Body of pancreas (tissue), 4 donors: ENCODE measurements around the gene ZNF546.

Source experiments
- POLR2A ChIP-seq, 3 donors: fragments of 450-650 bp; IDR thresholded peaks; one replicate each; pipeline ENCODE4 v1.6.1; 2016; ENCODE audit warnings: antibody characterized with exemption in 3 of 3, mild to moderate bottlenecking in 2 of 3
- TF ChIP-seq, protein P1 (sequence below), 7 experiments: fragments of 450-650 bp in 4 of 7; fragments of 200-600 bp in 3 of 7; sonication (generic) in 3 of 7; IDR thresholded peaks; one replicate each; pipeline ENCODE4 v1.5.1; 2016 to 2019; ENCODE audit warnings: antibody characterized with exemption in 7 of 7

DNA sequence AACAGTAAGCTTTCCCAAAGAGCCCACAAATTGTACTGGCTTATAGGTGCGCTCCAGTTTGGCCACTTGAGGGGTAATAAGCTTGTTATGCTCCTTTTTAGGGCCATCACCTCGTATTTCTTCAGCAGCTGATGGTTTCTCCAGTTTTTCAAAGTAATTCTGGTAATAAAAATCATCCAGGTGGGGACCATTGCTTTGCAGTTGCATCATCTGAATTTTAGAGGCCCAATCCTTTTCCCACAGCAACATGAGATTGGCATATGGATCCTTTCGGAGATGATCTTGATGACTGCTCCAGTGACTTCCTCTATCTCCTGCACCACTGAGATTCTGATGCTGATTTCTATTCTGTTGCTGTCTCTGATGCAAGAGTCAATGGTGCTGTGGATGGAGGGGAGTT is 27.1 kb downstream of the ZNF546 start:
- TF ChIP-seq POLR2A (IDR thresholded peaks at IDR 0.05): no peak
- TF ChIP-seq, protein P1, sequence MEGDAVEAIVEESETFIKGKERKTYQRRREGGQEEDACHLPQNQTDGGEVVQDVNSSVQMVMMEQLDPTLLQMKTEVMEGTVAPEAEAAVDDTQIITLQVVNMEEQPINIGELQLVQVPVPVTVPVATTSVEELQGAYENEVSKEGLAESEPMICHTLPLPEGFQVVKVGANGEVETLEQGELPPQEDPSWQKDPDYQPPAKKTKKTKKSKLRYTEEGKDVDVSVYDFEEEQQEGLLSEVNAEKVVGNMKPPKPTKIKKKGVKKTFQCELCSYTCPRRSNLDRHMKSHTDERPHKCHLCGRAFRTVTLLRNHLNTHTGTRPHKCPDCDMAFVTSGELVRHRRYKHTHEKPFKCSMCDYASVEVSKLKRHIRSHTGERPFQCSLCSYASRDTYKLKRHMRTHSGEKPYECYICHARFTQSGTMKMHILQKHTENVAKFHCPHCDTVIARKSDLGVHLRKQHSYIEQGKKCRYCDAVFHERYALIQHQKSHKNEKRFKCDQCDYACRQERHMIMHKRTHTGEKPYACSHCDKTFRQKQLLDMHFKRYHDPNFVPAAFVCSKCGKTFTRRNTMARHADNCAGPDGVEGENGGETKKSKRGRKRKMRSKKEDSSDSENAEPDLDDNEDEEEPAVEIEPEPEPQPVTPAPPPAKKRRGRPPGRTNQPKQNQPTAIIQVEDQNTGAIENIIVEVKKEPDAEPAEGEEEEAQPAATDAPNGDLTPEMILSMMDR (IDR thresholded peaks at IDR 0.05): no peak
